A172 (cell line): ENCODE data around the gene IGFL2. TPM values are rescaled to one million over a fixed set of nuclear protein-coding genes. Genes with fewer than 3 reads are reported as not detected.

Experiments used
- DNase-seq: peaks from one replicate; pipeline ENCODE4 v3.0.0-alpha.2; 2015; ENCODE audit warnings: low spot score
- total RNA-seq: library from RNA; depleted of rRNA; stranded (reverse); fragments of >200 nt; shearing (Covaris generic); gene quantifications from 2 replicates; pipeline ENCODE4 v1.2.3, GENCODE V29; 2014; rRNA removed

IGFL2 gene
- total RNA-seq, 1 experiment from 2014 or later, result not detected

GRCh38 chr19:46209051-46209450 lies 61.0 kb downstream of the IGFL2 start:
- DNase-seq, result no peak

- no peak for DNase-seq
Observed at GRCh38 chr19:46209472-46209871, 61.4 kb downstream of the IGFL2 start.

- no peak for DNase-seq
Observed at GRCh38 chr19:46210669-46211068, 62.6 kb downstream of the IGFL2 start.

Other genes starting within 250 kb of the IGFL2 start
- gene MYPOP, start 245.6 kb upstream of the IGFL2 start, total RNA-seq, result 0.48 and 1.1 TPM in 2 replicates
- not detected in 2 replicates for gene NANOS2, start 233.5 kb upstream of the IGFL2 start, total RNA-seq
- gene NOVA2, start 174.4 kb upstream of the IGFL2 start, total RNA-seq, result 0.17 and 0.53 TPM in 2 replicates
- 2.4 and 3.1 TPM in 2 replicates for gene CCDC61, start 152.8 kb upstream of the IGFL2 start, total RNA-seq
- not detected in 2 replicates for gene PGLYRP1, start 125.2 kb upstream of the IGFL2 start, total RNA-seq
- not detected in 2 replicates for gene IGFL4, start 107.2 kb upstream of the IGFL2 start, total RNA-seq
- gene IGFL3, start 23.6 kb upstream of the IGFL2 start, total RNA-seq, result 0.53 TPM in 1 of 2 replicates, not detected in the other
- 0.67 TPM in 1 of 2 replicates, not detected in the other for gene IGFL1, start 81.5 kb downstream of the IGFL2 start, total RNA-seq
- gene HIF3A, start 148.8 kb downstream of the IGFL2 start, total RNA-seq, result not detected in 2 replicates
- 40.4 and 53.1 TPM in 2 replicates for gene PPP5C, start 198.8 kb downstream of the IGFL2 start, total RNA-seq